Choroid plexus epithelial cell (primary cell): ENCODE data around the gene NT5C1B.

Experiments
- DNase-seq: peaks from one replicate; pipeline ENCODE4 v3.0.0-alpha.2; 2010; ENCODE audit warnings: low read depth
- H3K4me3 ChIP-seq: 2 replicates; pipeline ENCODE4 v1.5.1; 2011; ENCODE audit warnings: low read depth, mild to moderate bottlenecking, control low read depth, low read length, moderate library complexity
- TF ChIP-seq, protein P1 (sequence below): conservative IDR thresholded peaks from 2 replicates; pipeline ENCODE4 v1.5.1; 2011; ENCODE audit warnings: low read depth, mild to moderate bottlenecking, control low read depth, inconsistent platforms, low read length, moderate library complexity

The NT5C1B gene

DNA sequence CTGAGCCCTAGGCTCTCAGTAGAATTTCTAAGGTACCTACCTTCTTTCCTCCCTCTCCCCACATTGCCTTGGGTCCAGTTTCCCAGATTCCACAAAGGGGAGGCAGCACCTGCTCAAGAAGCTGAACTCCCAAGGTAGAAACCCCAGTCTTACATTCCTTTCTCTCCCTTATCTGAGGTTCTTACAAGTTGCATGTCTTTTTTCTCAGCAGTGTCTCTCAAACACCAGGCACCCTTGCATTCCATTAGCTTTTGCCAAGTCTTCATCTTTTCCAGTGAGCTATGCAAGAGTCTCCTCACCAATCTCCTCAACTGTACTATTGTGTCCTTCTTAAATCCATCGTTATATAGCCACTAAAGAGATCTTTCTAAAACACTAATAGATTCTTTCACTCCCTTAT lies 4.1 kb upstream of the NT5C1B start:
- TF ChIP-seq, protein P1, sequence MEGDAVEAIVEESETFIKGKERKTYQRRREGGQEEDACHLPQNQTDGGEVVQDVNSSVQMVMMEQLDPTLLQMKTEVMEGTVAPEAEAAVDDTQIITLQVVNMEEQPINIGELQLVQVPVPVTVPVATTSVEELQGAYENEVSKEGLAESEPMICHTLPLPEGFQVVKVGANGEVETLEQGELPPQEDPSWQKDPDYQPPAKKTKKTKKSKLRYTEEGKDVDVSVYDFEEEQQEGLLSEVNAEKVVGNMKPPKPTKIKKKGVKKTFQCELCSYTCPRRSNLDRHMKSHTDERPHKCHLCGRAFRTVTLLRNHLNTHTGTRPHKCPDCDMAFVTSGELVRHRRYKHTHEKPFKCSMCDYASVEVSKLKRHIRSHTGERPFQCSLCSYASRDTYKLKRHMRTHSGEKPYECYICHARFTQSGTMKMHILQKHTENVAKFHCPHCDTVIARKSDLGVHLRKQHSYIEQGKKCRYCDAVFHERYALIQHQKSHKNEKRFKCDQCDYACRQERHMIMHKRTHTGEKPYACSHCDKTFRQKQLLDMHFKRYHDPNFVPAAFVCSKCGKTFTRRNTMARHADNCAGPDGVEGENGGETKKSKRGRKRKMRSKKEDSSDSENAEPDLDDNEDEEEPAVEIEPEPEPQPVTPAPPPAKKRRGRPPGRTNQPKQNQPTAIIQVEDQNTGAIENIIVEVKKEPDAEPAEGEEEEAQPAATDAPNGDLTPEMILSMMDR = no peak
- DNase-seq = peak; percentile 62
- H3K4me3 ChIP-seq = no peak overlapping the region

DNA sequence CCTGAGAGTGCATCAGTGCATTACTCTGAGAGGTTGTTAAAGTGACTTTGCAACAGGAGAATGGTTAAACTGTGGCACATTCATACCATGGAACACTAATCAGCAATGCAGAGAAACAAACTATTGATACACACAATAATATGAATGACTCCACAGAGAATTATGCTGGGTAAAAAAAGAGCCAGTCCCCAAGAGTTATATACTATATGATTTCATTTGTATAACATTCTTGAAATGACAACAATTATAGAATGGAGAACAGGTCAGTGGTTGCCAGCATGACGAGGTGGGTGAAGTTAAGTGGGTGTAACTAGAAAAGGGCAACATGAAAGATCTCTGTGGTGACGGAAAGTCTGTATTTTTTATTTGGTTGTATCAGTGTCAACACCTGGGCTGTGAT lies 3.0 kb upstream of the NT5C1B start:
- no peak overlapping the region for H3K4me3 ChIP-seq
- TF ChIP-seq, protein P1 = no peak
- DNase-seq = no peak

DNA sequence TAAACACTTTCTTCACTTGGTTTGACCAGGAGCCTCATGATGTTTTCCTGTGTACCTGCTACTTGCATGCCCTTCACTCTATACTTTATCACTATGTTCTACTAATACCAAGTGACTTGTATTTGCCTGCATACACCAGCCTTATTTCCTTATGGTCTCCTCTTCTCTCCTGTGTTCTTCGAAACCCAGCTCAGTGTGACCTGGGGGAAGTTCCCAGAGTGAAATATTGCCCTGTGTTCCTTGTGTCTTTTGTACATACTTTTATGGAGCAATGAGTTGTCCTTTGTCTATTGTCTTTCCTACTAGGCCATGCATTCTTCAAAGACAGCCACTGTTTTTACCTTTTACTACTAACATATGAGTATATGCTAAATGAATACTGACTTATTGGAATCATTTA lies 567 bp downstream of the NT5C1B start:
- TF ChIP-seq, protein P1 = no peak
- H3K4me3 ChIP-seq = no peak overlapping the region
- no peak for DNase-seq

- DNase-seq = no peak
- no peak overlapping the region for H3K4me3 ChIP-seq
- TF ChIP-seq, protein P1 = no peak
Observed at GRCh38 chr2:18588049-18588448, 1.3 kb downstream of the NT5C1B start.

- TF ChIP-seq, protein P1 = no peak
- no peak overlapping the region for H3K4me3 ChIP-seq
- DNase-seq = peak; percentile 37
Observed at GRCh38 chr2:18585526-18585925, 3.8 kb downstream of the NT5C1B start.

DNA sequence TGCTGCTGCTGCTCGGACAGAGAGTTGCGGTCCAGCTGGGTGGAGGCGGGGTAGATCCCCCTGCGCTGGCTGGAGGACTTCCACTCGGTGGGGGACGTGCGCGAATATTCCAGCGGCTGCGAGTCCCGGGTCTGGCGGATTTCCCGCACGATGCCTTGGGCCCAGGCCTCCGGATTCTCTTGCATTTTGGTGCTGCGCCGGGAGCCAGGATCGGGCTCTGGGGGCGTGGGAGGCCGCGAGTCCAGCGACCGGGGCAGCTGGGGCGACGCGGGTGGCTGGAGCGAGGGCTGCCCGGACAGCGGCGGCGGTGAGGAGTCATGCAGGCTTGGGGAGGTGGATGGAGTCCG lies 4.8 kb downstream of the NT5C1B start:
- TF ChIP-seq, protein P1 = no peak
- H3K4me3 ChIP-seq = no peak overlapping the region
- no peak for DNase-seq

DNA sequence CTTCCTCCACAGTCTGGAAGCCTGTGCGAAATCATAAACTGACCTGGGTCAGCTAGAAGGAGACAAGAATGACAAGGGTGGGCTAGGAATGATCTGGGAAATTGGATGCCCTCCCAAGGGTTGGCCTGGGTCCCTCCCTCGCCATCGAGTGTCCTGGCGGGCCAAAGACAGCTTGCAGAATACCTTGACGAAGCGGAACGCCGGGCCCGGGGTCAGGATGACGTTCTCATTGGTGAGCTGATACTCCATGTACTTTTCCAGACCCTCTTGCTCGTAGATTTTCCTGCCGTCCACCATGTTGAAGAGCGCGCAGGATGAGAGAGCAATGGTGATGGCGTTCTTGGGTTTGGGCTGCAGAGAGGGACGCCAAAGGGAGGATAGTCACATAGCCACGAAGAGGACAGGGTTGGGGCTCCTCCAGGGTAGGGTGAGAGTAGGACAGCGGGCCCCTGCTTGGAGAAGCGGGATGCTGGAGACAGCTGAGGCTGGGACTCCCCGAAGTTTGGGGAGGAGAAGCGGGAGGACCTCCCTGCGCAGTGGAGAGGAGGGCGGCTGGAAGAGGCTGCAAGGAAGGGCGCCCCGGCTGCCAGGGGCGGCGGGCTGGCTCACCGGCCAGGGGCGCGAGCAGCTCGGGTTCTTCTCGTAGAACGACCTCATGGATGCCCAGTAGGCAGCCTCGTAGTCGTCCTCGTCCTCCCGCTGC lies 5.3 kb downstream of the NT5C1B start:
- TF ChIP-seq, protein P1 = no peak
- H3K4me3 ChIP-seq = no peak overlapping the region
- no peak for DNase-seq
